ENCODE measurements around the gene ZNF444.

- TF ChIP-seq CTCF (IDR thresholded peaks at IDR 0.05): no peak
- no peak for TF ChIP-seq POLR2A (IDR thresholded peaks at IDR 0.05)
These were observed 26.3 kb upstream of the ZNF444 start for GRCh38 chr19:56114778-56115110.

Measured in body of pancreas (tissue), 4 donors.